GM21390 (cell line): Measurements from ENCODE around the gene TMEM121.

Experiments
- ATAC-seq: cut with Tn5 transposase; IDR thresholded peaks from one replicate; pipeline ENCODE4 v1.9.1; 2021; ENCODE audit not compliant: unreplicated experiment

The TMEM121 gene

GRCh38 chr14:105527381-105527825, 1.0 kb downstream of the TMEM121 start:
- no peak for ATAC-seq

DNA sequence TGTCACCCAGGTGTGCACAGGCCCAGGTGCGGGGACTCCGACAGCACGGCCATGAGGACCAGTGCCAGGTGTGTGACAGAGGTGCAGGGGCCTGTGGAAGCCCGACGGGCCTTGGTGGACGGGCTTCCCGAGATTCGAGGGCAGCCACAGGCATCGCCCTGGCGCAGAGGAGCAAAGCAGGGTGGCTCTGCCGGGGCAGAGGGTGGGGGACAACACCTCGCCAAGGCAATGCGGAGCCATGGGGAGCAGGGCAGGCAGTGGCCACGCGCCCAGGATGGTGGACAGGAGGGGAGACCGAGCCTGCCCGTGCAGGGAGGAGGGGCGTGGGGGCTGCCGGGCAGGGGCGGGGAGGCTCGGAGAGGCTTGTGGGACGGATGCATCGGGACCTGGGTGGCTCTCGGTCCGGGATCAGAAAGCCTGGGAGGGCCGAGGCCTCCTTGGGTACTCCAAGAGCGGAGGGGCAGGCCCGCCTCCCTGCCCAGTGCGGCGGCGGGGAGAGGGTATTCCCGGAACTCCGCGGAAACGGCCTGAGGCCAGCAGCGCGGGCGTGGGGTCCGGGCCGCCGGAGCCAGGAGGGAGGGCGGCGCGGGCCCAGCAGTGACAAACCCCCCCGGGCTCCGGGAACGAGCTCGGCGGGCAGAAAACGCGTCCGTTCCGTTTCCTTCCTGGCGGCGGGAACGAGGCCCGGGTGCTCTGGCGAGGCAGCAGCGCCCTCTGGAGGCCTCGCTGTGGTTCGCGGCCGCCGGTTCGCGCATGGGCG, 1.6 kb downstream of the TMEM121 start:
- no peak for ATAC-seq

GRCh38 chr14:105528586-105529318, 2.4 kb downstream of the TMEM121 start:
- no peak for ATAC-seq

DNA sequence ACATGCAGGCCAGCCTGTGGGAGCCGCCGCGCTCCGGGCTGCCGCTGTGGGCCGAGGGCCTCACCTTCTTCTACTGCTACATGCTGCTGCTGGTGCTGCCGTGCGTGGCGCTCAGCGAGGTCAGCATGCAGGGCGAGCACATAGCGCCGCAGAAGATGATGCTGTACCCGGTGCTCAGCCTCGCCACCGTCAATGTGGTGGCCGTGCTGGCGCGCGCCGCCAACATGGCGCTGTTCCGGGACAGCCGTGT, 2.9 kb downstream of the TMEM121 start:
- ATAC-seq, result no peak

DNA sequence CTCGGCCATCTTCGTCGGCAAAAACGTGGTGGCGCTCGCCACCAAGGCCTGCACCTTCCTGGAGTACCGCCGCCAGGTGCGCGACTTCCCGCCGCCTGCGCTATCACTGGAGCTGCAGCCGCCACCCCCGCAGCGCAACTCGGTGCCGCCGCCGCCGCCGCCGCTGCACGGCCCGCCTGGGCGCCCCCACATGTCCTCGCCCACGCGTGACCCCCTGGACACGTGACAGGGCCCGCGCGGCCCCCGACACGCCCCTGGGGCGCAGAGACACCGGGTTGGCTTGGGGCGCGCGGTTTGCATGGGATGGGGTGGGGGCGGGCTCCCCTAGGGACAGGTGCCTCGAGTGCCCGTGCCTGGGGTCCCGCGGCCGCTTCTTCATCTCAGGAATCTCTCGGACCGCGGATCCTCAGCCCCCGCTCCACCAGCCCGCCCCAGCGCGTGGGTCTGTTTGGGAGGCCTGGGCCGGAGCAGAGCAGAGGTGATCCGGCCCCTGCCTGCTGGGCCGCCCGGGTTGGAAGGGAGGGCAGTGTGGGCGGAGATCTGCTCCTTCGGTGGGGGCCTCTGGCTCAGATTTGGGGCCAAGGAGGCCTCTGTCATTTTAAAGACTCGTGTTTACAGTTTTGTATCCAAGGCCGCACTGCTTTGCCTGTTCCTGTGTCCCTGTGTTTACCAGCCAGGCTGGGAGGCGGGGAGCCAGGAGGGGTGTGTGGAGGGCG, 3.3 kb downstream of the TMEM121 start:
- no peak for ATAC-seq

- no peak for ATAC-seq
These were observed 4.1 kb downstream of the TMEM121 start for GRCh38 chr14:105530285-105531087.

GRCh38 chr14:105531088-105531893, 4.9 kb downstream of the TMEM121 start:
- no peak for ATAC-seq

- no peak for ATAC-seq
These were observed 5.7 kb downstream of the TMEM121 start for GRCh38 chr14:105531894-105532623.

GRCh38 chr14:105532735-105533141, 6.4 kb downstream of the TMEM121 start:
- ATAC-seq, result no peak

GRCh38 chr14:105533391-105533790, 7.0 kb downstream of the TMEM121 start:
- ATAC-seq, result no peak

DNA sequence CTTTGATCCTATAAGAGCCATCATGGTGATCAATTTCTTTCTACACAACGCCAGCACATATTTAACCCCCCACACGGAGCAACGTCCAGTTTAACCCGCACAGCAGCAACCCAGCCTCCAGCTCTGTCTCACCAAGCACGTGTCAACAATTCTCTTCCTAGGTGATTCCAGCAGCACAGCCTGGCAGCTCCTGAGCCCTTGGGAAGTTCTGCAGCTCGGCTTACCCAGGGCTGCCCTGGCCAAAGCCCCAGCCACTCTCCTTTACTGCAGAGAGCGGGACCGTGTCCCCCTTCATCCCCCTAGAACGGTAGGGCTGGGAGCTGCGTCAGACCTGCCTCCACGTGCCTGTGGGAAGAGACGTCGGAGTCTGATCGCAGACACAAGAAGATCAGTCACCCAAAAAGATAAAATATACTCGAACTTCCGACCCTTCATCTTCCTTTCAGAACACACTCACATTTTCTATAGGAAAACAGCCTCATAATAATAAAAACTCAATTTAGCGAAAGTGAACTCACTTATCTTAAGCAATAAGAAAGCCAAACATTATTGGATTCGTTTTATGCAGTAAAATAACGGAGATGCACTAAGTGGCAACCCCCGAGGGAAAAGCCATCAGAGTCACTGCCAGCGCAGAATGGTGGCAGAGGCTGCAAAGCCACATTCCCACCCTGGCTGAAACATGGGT, 7.6 kb downstream of the TMEM121 start:
- ATAC-seq, result no peak

DNA sequence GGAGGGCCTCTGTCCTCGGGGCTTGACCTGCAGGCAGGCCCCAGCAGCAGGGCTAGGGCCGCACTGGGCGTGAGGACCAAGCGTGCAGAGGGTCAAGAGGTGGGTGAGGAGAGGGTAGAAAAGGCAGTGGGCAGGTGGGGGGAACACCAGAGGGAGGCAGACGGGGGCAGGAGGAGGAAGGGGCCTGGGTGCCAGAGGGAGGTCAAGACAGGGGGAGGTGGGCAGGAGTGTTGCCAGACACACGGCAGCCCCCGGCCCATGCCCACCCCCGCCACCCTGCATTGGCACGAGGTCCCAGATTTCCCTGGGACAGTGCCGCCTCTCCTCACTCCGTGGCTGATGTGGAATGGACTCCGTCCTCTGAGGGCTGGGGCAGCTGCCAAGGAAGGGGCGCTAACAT, 8.2 kb downstream of the TMEM121 start:
- no peak for ATAC-seq

DNA sequence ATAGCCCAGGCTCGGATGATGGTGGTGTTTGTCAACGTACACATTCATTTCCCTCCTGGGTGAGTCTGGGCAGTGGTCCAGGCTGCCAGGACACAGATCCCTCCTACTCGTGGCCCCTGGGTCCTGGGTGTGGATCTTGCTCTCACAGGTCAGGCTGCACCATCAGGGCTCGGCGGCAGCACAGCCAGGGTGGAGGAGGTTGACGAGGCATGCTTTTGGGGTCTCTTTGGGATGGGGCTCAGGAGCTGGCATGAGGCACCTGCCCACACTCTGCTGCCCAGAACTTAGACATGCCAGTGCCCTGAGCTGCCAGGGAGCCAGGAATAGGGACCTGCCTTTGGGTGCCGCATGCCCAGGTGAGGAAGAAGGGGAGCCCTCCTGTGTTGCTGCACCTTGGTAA, 9.7 kb downstream of the TMEM121 start:
- no peak for ATAC-seq

DNA sequence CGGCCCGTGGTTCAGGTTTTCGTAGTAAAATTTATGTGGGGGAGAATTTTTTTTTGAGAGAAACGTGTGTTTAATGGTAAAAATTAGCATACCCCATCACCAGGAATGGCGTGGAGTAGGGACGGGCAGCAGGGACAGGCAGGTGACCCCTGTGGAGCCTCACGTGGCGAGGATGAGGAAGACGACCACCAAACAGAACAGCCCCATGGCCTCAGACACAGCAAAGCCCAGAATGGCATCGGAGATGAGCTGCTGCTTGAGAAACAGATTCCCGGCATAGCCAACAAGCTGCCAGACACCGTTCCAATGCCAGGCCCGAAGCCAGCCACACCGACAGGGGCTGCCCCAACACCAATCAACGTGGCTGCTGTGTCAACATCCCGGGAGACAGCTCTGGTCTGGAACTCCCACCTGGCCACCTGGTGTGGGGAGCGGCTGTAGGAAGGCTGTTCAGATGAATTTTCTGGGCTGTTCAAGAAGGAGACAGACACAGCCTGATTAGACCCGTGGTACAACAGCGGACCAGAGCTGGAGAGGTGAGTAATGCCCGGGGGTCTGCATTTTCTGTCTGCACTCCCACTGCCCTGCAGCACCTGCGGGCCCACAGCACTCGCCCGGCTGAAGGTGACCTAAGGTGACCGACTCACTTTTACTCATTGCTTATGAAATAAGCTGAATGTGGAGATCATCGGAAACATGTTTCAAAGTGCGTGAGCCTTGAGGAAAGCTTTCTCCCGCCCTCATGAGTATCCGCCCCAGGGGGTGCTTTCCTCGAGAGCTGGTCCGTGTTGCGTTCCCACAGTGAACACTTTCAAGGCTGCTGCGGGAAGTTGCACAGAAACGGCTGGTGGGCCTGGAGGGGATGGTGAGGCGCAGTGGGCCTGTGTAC, 10.6 kb downstream of the TMEM121 start:
- no peak for ATAC-seq

DNA sequence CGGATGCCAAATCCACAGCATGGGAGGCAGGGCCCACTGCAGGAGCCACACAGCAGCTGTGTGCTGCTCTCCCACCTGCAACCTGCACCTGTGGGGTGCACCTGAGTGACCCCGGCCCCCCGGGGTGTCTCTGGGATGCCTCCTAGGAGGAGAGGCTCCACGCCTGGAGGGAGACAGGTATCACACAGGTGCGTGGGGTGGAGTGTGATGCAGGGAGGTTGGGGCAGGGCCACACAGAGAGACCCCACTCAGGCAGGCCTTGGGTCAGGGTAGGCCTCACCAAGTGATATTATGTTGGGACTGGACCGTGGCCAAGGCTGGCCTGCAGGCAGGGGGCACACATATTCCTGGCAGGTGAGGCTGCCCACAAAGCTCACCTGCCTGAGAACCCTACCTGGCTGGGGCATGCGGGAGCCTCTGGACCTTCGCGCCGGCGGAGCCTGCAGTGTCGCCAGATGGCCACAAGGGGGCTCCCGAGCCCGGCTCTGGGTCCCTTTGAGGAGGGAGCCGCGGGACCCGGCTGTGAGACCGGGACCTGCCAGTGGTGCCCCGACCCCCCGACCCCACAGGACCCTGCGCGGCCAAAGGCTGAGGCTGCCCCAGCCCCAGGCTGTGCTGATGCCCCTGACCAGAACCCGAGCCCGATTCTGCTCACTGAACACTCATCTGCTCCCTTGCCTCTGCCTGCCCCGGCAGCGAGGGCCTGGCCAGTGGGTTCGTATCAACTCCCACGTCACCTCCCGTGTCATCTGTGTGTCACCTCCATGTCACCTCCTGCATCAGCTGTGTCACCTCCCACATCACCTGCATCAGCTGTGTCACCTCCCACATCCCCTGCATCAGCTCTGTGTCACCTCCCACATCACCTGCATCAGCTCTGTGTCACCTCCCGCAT, 11.4 kb downstream of the TMEM121 start:
- ATAC-seq, result no peak

GRCh38 chr14:105538481-105539049, 12.2 kb downstream of the TMEM121 start:
- ATAC-seq, result no peak

GRCh38 chr14:105540811-105541210, 14.4 kb downstream of the TMEM121 start:
- no peak for ATAC-seq
